Muscle layer of colon (tissue), 2 donors: ENCODE measurements around the gene TREML1.
"Not testable (repeated sequence)": the region's sequence is repeated elsewhere in the genome, so short reads cannot be mapped to it uniquely, and the experiment has no call there.

Experiments used
- H3K27ac ChIP-seq: one replicate; pipeline ENCODE4 v1.7.0; 2013; ENCODE audit warnings: low read depth, mild to moderate bottlenecking, low read length, moderate library complexity
- H3K27me3 ChIP-seq, 2 donors: one replicate each; pipeline ENCODE4 v1.7.0; 2013; ENCODE audit warnings: low read length in 2 of 2, mild to moderate bottlenecking in 2 of 2; ENCODE audit not compliant: insufficient read depth in 2 of 2, control insufficient read depth in 1 of 2
- H3K36me3 ChIP-seq: one replicate; pipeline ENCODE4 v1.7.0; 2013; ENCODE audit warnings: mild to moderate bottlenecking, low read length; ENCODE audit not compliant: insufficient read depth
- H3K4me1 ChIP-seq: one replicate; pipeline ENCODE4 v1.7.0; 2013; ENCODE audit warnings: mild to moderate bottlenecking, low read length; ENCODE audit not compliant: insufficient read depth
- H3K4me3 ChIP-seq, 2 donors: one replicate each; pipeline ENCODE4 v1.7.0; 2013; ENCODE audit warnings: low read length in 2 of 2, low read depth in 1 of 2, mild to moderate bottlenecking in 1 of 2, moderate library complexity in 1 of 2
- H3K9ac ChIP-seq: one replicate; pipeline ENCODE4 v1.7.0; 2013; ENCODE audit warnings: low read length
- H3K9me3 ChIP-seq: one replicate; pipeline ENCODE4 v1.7.0; 2013; ENCODE audit warnings: mild to moderate bottlenecking, low read length
- donor health status: abdominal sarcoma.
- donor health status: Adenocarcinoma of cecum.

The TREML1 gene

DNA sequence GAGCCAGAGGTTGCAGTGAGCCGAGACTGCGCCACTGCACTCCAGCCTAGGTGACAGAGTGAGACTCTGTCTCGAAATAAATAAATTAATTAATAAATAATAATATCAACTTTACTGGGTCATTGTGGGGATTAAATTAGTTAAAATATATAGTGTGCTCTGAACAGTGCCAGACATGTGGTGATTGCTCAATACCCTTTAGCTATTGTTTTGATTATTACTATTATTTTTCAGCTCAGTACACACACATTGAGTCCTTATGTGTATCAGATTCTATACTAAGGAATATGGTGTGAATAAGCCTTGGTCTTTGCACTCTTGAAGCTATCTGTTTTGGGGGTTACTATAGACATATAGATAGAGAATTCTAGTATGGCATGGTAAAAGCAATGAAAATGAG is 28.9 kb downstream of the TREML1 start:
- Histone ChIP-seq H3K4me3 (no peak overlapping the region), H3K36me3 (no peaks in the 10 kb centered on the region), H3K9me3 (no peaks in the 10 kb centered on the region), H3K4me1 (no peaks in the 10 kb centered on the region), H3K27ac (no peak overlapping the region), H3K9ac (no peak overlapping the region), H3K27me3 (no peaks in the 10 kb centered on the region)

- Histone ChIP-seq H3K4me1 (no peaks in the 10 kb centered on the region), H3K9ac (no peak overlapping the region), H3K27ac (no peak overlapping the region), H3K36me3 (no peaks in the 10 kb centered on the region), H3K4me3 (no peak overlapping the region), H3K27me3 (no peaks in the 10 kb centered on the region), H3K9me3 (no peaks in the 10 kb centered on the region)
Observed at GRCh38 chr6:41122918-41123317, 31.2 kb downstream of the TREML1 start.

- H3K36me3 ChIP-seq: no peaks in the 10 kb centered on the region
Observed at GRCh38 chr6:41122373-41122772, 31.8 kb downstream of the TREML1 start.

GRCh38 chr6:41120058-41120457 is 34.1 kb downstream of the TREML1 start:
- Histone ChIP-seq H3K9me3 (no peaks in the 10 kb centered on the region), H3K4me3 (no peak overlapping the region), H3K9ac (no peak overlapping the region), H3K27me3 (no peaks in the 10 kb centered on the region), H3K27ac (no peak overlapping the region), H3K4me1 (no peaks in the 10 kb centered on the region), H3K36me3 (no peaks in the 10 kb centered on the region)

More at GRCh38 chr6:41122373-41122772, 31.8 kb downstream of the TREML1 start:
- H3K4me1 ChIP-seq: no peaks in the 10 kb centered on the region
- no peak overlapping the region for H3K4me3 ChIP-seq
- H3K27me3 ChIP-seq: no peaks in the 10 kb centered on the region
- no peaks in the 10 kb centered on the region for H3K9me3 ChIP-seq
- no peak overlapping the region for H3K27ac ChIP-seq
- H3K9ac ChIP-seq: no peak overlapping the region

GRCh38 chr6:41119508-41119907 is 34.6 kb downstream of the TREML1 start:
- Histone ChIP-seq H3K27ac (no peak overlapping the region), H3K27me3 (no peaks in the 10 kb centered on the region), H3K4me1 (no peaks in the 10 kb centered on the region), H3K36me3 (no peaks in the 10 kb centered on the region), H3K9ac (no peak overlapping the region), H3K4me3 (no peak overlapping the region), H3K9me3 (no peaks in the 10 kb centered on the region)

GRCh38 chr6:41115027-41115426 is 39.1 kb downstream of the TREML1 start:
- H3K27ac ChIP-seq, H3K9ac ChIP-seq, H3K4me3 ChIP-seq, H3K36me3 ChIP-seq, H3K27me3 ChIP-seq, H3K4me1 ChIP-seq, H3K9me3 ChIP-seq: not testable (repeated sequence)

DNA sequence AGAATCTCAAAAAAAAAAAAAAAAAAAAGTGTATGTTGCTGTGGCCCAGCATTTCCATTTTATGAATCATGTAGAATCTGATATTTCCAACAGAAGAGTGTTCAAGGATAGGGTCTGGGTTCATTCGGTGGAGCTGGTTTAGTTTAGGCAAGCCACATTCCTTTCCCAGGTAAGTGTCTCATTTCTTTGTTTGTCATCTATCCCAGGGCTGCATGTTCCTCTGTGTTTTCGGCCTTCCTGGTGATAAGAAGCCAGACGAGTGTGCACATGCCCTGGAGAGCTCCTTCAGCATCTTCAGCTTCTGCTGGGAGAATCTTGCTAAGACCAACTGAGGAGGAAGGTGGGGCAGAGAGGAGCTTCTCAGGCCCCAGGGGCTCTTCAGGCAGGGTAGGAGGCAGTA is 43.1 kb downstream of the TREML1 start:
- Histone ChIP-seq H3K9ac (no peak overlapping the region), H3K36me3 (no peaks in the 10 kb centered on the region), H3K27ac (no peak overlapping the region), H3K9me3 (no peaks in the 10 kb centered on the region), H3K4me3 (no peak overlapping the region), H3K27me3 (no peaks in the 10 kb centered on the region), H3K4me1 (no peaks in the 10 kb centered on the region)

- Histone ChIP-seq H3K9ac (no peak overlapping the region), H3K4me3 (no peak overlapping the region)
Observed at GRCh38 chr6:41103847-41104246, 50.3 kb downstream of the TREML1 start.

DNA sequence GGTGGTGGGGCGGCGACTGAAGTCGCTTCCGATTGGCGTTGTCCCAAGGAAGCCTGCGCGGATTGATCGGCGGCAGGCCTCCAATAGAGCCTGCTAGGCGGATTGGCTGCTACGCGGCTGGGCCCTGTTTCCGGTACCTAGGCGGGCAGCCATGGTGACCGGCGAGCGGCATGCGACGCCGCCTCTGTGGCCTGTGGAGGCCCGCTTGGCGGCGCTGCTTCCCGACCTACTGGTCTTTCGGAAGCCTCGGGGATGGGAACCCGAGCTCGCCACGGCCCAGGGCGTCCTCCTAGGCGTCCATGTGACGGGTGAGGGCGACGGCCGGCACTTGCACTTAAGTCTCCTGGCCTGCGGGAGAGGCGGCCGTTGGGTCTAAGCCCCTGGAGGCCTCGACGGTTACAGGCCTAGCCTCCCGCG is 53.3 kb downstream of the TREML1 start:
- Histone ChIP-seq H3K9ac (no peak overlapping the region), H3K4me3 (no peak overlapping the region), H3K4me1 (no peaks in the 10 kb centered on the region), H3K9me3 (no peaks in the 10 kb centered on the region), H3K36me3 (peaks cover 49% of the 10 kb centered on the region), H3K27ac (no peak overlapping the region), H3K27me3 (no peaks in the 10 kb centered on the region)

More at GRCh38 chr6:41103847-41104246, 50.3 kb downstream of the TREML1 start:
- Histone ChIP-seq H3K9me3 (no peaks in the 10 kb centered on the region), H3K27ac (no peak overlapping the region), H3K36me3 (peaks cover 21% of the 10 kb centered on the region), H3K27me3 (no peaks in the 10 kb centered on the region), H3K4me1 (no peaks in the 10 kb centered on the region)
